A549 (cell line): ENCODE data around the gene SMAD5. TPM values are rescaled to one million over a fixed set of nuclear protein-coding genes. Genes with fewer than 3 reads are reported as not detected.

Source experiments
- ATAC-seq, 2 experiments: fragments of 200-7000 bp in 1 of 2; fragments of >200 bp in 1 of 2; cut with Nextera tagmentation in 1 of 2; cut with Tn5 transposase in 1 of 2; 3 replicates each; pipeline versions ENCODE4 v1.8.0 to v1.9.1; 2018 to 2020; ENCODE audit warnings: mild to moderate bottlenecking in 1 of 2, moderate library complexity in 1 of 2
- CTCF ChIA-PET: fragments of 300-600 bp; sonication (Branson Sonifier 250); formaldehyde crosslinking; extraction: SDS; loops from one replicate; lab custom pipeline; 2021; ENCODE audit warnings: antibody characterized with exemption, inconsistent platforms; lab: Yijun Ruan, JAX
- POLR2A ChIA-PET: fragments of 350-600 bp; formaldehyde crosslinking; extraction: SDS; loops from one replicate; lab custom pipeline; 2021; ENCODE audit warnings: antibody characterized with exemption, inconsistent platforms; lab: Yijun Ruan, JAX
- DNase-seq, 2 experiments: peaks; one replicate each; pipeline versions ENCODE4 v3.0.0 to v3.0.0-alpha.2; 2011 to 2016; ENCODE audit warnings: low read depth in 1 of 2, low spot score in 1 of 2
- FAIRE-seq: peaks from 2 replicates; lab custom pipeline; 2011; peaks lifted over from hg19 to GRCh38; lab: Jason Lieb, UNC
- H3K27ac ChIP-seq, 2 experiments: fragments of >200 bp; sonication (Bioruptor Twin); formaldehyde crosslinking; 3 replicates each; pipeline ENCODE4 v1.5.1; 2016 to 2017
- H3K4me1 ChIP-seq: fragments of >200 bp; sonication (Bioruptor Twin); formaldehyde crosslinking; 3 replicates; pipeline ENCODE4 v1.6.1; 2016
- H3K4me2 ChIP-seq: fragments of >200 bp; sonication (Bioruptor Twin); formaldehyde crosslinking; 3 replicates; pipeline ENCODE4 v1.6.1; 2016
- H3K4me3 ChIP-seq: fragments of >200 bp; sonication (Bioruptor Twin); formaldehyde crosslinking; 3 replicates; pipeline ENCODE4 v1.5.1; 2016
- H3K9me3 ChIP-seq: fragments of >200 bp; sonication (Bioruptor Twin); formaldehyde crosslinking; 3 replicates; pipeline ENCODE4 v1.6.1; 2016
- CBX8 ChIP-seq: fragments of 200-600 bp; sonication (generic); IDR thresholded peaks from 2 replicates; pipeline ENCODE4 v1.6.1; 2016
- CHD4 ChIP-seq: fragments of 200-600 bp; sonication (generic); IDR thresholded peaks from 2 replicates; pipeline ENCODE4 v1.6.1; 2016; ENCODE audit warnings: antibody characterized with exemption, mild to moderate bottlenecking, borderline replicate concordance
- EHMT2 ChIP-seq: fragments of 200-600 bp; sonication (generic); IDR thresholded peaks from 2 replicates; pipeline ENCODE4 v1.6.1; 2016; ENCODE audit warnings: antibody characterized with exemption, low read depth, mild to moderate bottlenecking, moderate library complexity
- EP300 ChIP-seq, 2 experiments: fragments of >200 bp; sonication (Bioruptor Twin); formaldehyde crosslinking; IDR thresholded peaks; 2 replicates in 1 of 2; 3 replicates in 1 of 2; pipeline ENCODE4 v1.6.1; 2016 to 2017
- FOSB ChIP-seq: fragments of 250-450 bp; sonication (Bioruptor Pico); IDR thresholded peaks from 2 replicates; pipeline ENCODE4 v1.5.0; 2020; ENCODE audit warnings: mild to moderate bottlenecking, moderate library complexity
- FOSL2 ChIP-seq, 2 experiments: fragments of 450-650 bp in 1 of 2; fragments of >200 bp in 1 of 2; sonication (Bioruptor Twin) in 1 of 2; formaldehyde crosslinking; IDR thresholded peaks; 2 replicates each; pipeline versions ENCODE4 v1.5.0 to v1.6.1; 2016 to 2020; ENCODE audit warnings: mild to moderate bottlenecking in 1 of 2, moderate library complexity in 1 of 2
- GATA3 ChIP-seq: IDR thresholded peaks from 2 replicates; pipeline ENCODE4 v1.6.1; 2012; ENCODE audit warnings: borderline replicate concordance
- HDAC2 ChIP-seq: fragments of 200-600 bp; sonication (generic); IDR thresholded peaks from 2 replicates; pipeline ENCODE4 v1.6.1; 2016
- HOXB13 ChIP-seq: fragments of 250-450 bp; sonication (Bioruptor Pico); IDR thresholded peaks from 2 replicates; pipeline ENCODE4 v1.5.0; 2020; ENCODE audit warnings: low read depth, mild to moderate bottlenecking, moderate library complexity
- MYC ChIP-seq: IDR thresholded peaks from 2 replicates; pipeline ENCODE4 v1.6.1; 2012; ENCODE audit warnings: mild to moderate bottlenecking, inconsistent platforms, low read length, improper control_type of control experiment, borderline replicate concordance
- NPAS2 ChIP-seq: fragments of 250-450 bp; sonication (Bioruptor Pico); IDR thresholded peaks from 2 replicates; pipeline ENCODE4 v1.8.0; 2022; ENCODE audit warnings: mild to moderate bottlenecking, moderate library complexity, borderline replicate concordance
- NR3C1 ChIP-seq: fragments of >200 bp; sonication (Bioruptor Twin); formaldehyde crosslinking; IDR thresholded peaks from 3 replicates; pipeline ENCODE4 v1.6.1; 2017
- PHF8 ChIP-seq: fragments of 200-600 bp; sonication (generic); IDR thresholded peaks from 2 replicates; pipeline ENCODE4 v1.6.1; 2016; ENCODE audit warnings: low read depth, mild to moderate bottlenecking, antibody characterized with exemption, moderate library complexity, borderline replicate concordance
- POLR2A ChIP-seq: IDR thresholded peaks from 2 replicates; pipeline ENCODE4 v1.6.1; 2012; ENCODE audit warnings: mild to moderate bottlenecking, low read length
- WGBS: methylation state at CpG from one replicate; pipeline ENCODE4 v1.1.6; 2017; ENCODE audit errors: missing lambda C conversion rate; 5-methylcytosine and 5-hydroxymethylcytosine counted together
- polyA plus RNA-seq, 4 experiments: library from polyadenylated mRNA; depleted of rRNA in 3 of 4; stranded (reverse); fragments of >200 nt; fragmentation: RNase III in 1 of 4; extraction: RNeasy Plus Mini Kit Qiagen cat#74134 plus additional on column Dnase treatment in 1 of 4; gene quantifications; 2 replicates in 3 of 4; 3 replicates in 1 of 4; pipeline ENCODE4 v1.2.3, GENCODE V29; 2011 to 2017
- TF ChIP-seq, protein P1 (sequence below): fragments of >200 bp; sonication (Bioruptor Twin); formaldehyde crosslinking; IDR thresholded peaks from 3 replicates; pipeline ENCODE4 v1.6.1; 2016
- TF ChIP-seq, protein P2 (sequence below): fragments of 200-600 bp; sonication (generic); IDR thresholded peaks from 2 replicates; pipeline ENCODE4 v1.6.1; 2016; ENCODE audit warnings: antibody characterized with exemption, mild to moderate bottlenecking, moderate library complexity
- TF ChIP-seq, protein P3 (sequence below): IDR thresholded peaks from 2 replicates; pipeline ENCODE4 v1.6.1; 2012; ENCODE audit warnings: low read depth, borderline replicate concordance
- TF ChIP-seq, protein P4 (sequence below): fragments of 450-650 bp; IDR thresholded peaks from 2 replicates; pipeline ENCODE4 v1.6.1; 2014; ENCODE audit warnings: antibody characterized with exemption

The SMAD5 gene
- polyA plus RNA-seq, 2 of the 4 experiments (the other 2 are of a cell fraction): 17.1 to 101 TPM

DNA sequence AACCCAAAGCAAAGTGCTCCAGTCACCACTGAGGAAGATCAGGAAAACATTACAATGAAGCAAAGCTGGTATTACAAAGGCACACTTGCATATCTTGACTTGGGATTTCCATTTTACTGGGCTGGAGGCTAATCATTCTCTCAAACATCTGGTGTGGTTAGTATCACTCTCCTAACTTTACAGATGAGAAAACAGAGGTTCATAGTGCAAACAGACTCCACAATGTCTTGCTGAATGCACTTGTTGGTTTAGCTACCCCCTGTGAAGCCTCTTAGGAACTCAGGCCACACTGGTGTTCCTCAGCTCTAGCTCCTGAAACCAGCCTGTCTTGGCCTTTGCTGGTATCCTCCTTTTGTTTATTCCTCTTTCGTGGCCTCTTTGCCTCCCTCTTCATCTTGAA is 29.5 kb upstream of the SMAD5 start (continued):
- TF ChIP-seq, protein P1, sequence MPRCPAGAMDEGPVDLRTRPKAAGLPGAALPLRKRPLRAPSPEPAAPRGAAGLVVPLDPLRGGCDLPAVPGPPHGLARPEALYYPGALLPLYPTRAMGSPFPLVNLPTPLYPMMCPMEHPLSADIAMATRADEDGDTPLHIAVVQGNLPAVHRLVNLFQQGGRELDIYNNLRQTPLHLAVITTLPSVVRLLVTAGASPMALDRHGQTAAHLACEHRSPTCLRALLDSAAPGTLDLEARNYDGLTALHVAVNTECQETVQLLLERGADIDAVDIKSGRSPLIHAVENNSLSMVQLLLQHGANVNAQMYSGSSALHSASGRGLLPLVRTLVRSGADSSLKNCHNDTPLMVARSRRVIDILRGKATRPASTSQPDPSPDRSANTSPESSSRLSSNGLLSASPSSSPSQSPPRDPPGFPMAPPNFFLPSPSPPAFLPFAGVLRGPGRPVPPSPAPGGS: no peak
- TF ChIP-seq NPAS2 (CRISPR knock-in tag): no peak
- TF ChIP-seq EP300 (IDR thresholded peaks at IDR 0.05): no peak

DNA sequence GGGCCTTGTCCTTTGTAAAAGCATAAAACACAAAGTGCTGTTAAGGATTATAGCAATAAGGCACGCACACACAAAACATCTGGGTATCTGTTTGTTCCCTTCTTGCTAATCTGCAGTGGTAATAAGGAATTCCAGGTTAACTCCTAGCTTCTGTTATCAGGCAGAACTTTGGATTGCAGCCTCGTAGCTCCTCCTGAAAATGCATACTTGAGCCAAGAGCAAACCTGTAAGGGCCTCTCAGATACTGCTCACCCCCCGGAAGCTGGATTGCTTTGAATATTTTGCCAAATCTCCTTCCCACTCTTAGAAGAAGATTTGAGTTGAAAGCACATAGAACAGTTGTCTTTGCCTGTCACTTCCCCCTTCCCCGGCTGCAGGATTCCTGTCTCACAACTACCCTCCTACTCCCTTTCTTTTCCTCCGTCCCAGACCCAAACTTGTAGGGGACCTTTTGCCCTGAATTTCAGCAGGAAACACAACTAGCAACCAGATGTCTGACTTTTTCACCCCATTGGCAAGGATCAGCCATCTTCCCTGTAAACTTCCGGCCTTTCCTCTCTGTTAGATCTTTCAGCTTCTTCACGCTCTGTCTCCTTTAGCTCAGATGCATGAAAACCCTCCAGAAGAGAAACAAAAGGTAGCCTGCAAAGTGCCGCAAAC is 28.2 kb upstream of the SMAD5 start:
- CTCF ChIA-PET: interaction anchor here (0.6 to 1.7 kb wide), 6 partner anchors 8 to 204 kb away, joined by 3 to 6 read pairs (median 4); no protein-coding TSS in a partner anchor
- TF ChIP-seq, protein P2, sequence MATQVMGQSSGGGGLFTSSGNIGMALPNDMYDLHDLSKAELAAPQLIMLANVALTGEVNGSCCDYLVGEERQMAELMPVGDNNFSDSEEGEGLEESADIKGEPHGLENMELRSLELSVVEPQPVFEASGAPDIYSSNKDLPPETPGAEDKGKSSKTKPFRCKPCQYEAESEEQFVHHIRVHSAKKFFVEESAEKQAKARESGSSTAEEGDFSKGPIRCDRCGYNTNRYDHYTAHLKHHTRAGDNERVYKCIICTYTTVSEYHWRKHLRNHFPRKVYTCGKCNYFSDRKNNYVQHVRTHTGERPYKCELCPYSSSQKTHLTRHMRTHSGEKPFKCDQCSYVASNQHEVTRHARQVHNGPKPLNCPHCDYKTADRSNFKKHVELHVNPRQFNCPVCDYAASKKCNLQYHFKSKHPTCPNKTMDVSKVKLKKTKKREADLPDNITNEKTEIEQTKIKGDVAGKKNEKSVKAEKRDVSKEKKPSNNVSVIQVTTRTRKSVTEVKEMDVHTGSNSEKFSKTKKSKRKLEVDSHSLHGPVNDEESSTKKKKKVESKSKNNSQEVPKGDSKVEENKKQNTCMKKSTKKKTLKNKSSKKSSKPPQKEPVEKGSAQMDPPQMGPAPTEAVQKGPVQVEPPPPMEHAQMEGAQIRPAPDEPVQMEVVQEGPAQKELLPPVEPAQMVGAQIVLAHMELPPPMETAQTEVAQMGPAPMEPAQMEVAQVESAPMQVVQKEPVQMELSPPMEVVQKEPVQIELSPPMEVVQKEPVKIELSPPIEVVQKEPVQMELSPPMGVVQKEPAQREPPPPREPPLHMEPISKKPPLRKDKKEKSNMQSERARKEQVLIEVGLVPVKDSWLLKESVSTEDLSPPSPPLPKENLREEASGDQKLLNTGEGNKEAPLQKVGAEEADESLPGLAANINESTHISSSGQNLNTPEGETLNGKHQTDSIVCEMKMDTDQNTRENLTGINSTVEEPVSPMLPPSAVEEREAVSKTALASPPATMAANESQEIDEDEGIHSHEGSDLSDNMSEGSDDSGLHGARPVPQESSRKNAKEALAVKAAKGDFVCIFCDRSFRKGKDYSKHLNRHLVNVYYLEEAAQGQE: no peak
- TF ChIP-seq CBX8: no peak
- no peak for TF ChIP-seq FOSL2 (IDR thresholded peaks at IDR 0.05)
- TF ChIP-seq FOSL2 (CRISPR knock-in tag; IDR thresholded peaks at IDR 0.05): no peak
- TF ChIP-seq GATA3: no peak
- no peak for TF ChIP-seq EHMT2
- TF ChIP-seq, protein P3, sequence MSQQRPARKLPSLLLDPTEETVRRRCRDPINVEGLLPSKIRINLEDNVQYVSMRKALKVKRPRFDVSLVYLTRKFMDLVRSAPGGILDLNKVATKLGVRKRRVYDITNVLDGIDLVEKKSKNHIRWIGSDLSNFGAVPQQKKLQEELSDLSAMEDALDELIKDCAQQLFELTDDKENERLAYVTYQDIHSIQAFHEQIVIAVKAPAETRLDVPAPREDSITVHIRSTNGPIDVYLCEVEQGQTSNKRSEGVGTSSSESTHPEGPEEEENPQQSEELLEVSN: no peak
- no peak for TF ChIP-seq PHF8
- no peak for TF ChIP-seq FOSB
- no peak for TF ChIP-seq HDAC2
- no peak for TF ChIP-seq CHD4
- no peak for TF ChIP-seq HOXB13 (CRISPR knock-in tag)
- no peak for TF ChIP-seq NR3C1
- TF ChIP-seq, protein P4, sequence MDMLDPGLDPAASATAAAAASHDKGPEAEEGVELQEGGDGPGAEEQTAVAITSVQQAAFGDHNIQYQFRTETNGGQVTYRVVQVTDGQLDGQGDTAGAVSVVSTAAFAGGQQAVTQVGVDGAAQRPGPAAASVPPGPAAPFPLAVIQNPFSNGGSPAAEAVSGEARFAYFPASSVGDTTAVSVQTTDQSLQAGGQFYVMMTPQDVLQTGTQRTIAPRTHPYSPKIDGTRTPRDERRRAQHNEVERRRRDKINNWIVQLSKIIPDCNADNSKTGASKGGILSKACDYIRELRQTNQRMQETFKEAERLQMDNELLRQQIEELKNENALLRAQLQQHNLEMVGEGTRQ: no peak
- TF ChIP-seq POLR2A: no peak
- no peak for TF ChIP-seq MYC
- TF ChIP-seq, all 56 proteins: peak for 0
- DNase-seq (no peak), ATAC-seq (no peak), FAIRE-seq (no peak)
- Histone ChIP-seq H3K4me2 (no peak overlapping the region), H3K27ac (no peak overlapping the region), H3K4me3 (no peak overlapping the region), H3K4me1 (no peaks in the 10 kb centered on the region), H3K9me3 (no peaks in the 10 kb centered on the region)
- POLR2A ChIA-PET: no interaction called here
- 69% methylated on average over 8 of the region's 8 CpGs for WGBS
